ENCODE data around the gene NDUFA3.

NDUFA3 gene

GRCh38 chr19:54133312-54133956 lies 30.8 kb downstream of the NDUFA3 start:
- DNase-seq (ENCODE audit: low spot score): no peak
- Histone ChIP-seq H3K4me3 (no peak overlapping the region), H3K27ac (no peak overlapping the region)
- no peak for TF ChIP-seq CTCF (IDR thresholded peaks at IDR 0.05)

GRCh38 chr19:54133957-54134590 lies 31.4 kb downstream of the NDUFA3 start:
- H3K27ac ChIP-seq: no peak overlapping the region
- no peak overlapping the region for H3K4me3 ChIP-seq
- TF ChIP-seq CTCF (IDR thresholded peaks at IDR 0.05): no peak
- DNase-seq (ENCODE audit: low spot score): no peak

- Histone ChIP-seq H3K27ac (peak overlapping the region in 1 of 2 donors; percentile 82), H3K4me3 (peak overlapping the region; percentile 72)
- no peak for TF ChIP-seq CTCF (IDR thresholded peaks at IDR 0.05)
- DNase-seq (ENCODE audit: low spot score): no peak
Observed at GRCh38 chr19:54136086-54136863, 33.6 kb downstream of the NDUFA3 start.

- Histone ChIP-seq H3K4me3 (peak overlapping the region; percentile 97), H3K27ac (peak overlapping the region; percentile 97 to 99)
- TF ChIP-seq CTCF (IDR thresholded peaks at IDR 0.05): no peak
- peak; percentile 100 for DNase-seq (ENCODE audit: low spot score)
Observed at GRCh38 chr19:54136864-54137698, 34.4 kb downstream of the NDUFA3 start.

GRCh38 chr19:54137699-54138488 lies 35.2 kb downstream of the NDUFA3 start, which contains the start of gene CNOT3:
TSS of gene CNOT3 (plus strand) at chr19:54137762. CDS start at chr19:54142979, 5,217 bp downstream.
- no peak for DNase-seq (ENCODE audit: low spot score)
- TF ChIP-seq CTCF (IDR thresholded peaks at IDR 0.05): no peak
- Histone ChIP-seq H3K27ac (peak within 1 kb of the TSS; percentile 97 to 99), H3K4me3 (peak within 1 kb of the TSS; percentile 97)

Data from coronary artery (tissue), 2 donors.